Stimulated activated CD4-positive, alpha-beta T cell treated with anti-CD3 and anti-CD28 coated beads, Interleukin-15, amount 100 ng/mL, for 24 hours (primary cell): ENCODE measurements around the gene TNFAIP8L1.
A peak's percentile ranks its signal among the peaks of the same experiment; 100 is the strongest.
"Not testable (repeated sequence)": the region's sequence is repeated elsewhere in the genome, so short reads cannot be mapped to it uniquely, and the experiment has no call there.

ENCODE experiments used
- DNase-seq: peaks from one replicate; pipeline ENCODE4 v3.0.0-alpha.2; 2020

The TNFAIP8L1 gene

DNA sequence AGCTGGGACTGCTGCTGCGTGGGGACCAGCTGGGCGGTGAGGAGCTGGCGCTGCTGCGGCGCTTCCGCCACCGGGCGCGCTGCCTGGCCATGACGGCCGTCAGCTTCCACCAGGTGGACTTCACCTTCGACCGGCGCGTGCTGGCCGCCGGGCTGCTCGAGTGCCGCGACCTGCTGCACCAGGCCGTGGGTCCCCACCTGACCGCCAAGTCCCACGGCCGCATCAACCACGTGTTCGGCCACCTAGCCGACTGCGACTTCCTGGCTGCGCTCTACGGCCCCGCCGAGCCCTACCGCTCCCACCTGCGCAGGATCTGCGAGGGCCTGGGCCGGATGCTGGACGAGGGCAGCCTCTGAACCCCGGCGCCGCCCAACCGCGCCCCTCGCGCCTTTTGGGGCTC is 12.8 kb downstream of the TNFAIP8L1 start:
- DNase-seq, result no peak

DNA sequence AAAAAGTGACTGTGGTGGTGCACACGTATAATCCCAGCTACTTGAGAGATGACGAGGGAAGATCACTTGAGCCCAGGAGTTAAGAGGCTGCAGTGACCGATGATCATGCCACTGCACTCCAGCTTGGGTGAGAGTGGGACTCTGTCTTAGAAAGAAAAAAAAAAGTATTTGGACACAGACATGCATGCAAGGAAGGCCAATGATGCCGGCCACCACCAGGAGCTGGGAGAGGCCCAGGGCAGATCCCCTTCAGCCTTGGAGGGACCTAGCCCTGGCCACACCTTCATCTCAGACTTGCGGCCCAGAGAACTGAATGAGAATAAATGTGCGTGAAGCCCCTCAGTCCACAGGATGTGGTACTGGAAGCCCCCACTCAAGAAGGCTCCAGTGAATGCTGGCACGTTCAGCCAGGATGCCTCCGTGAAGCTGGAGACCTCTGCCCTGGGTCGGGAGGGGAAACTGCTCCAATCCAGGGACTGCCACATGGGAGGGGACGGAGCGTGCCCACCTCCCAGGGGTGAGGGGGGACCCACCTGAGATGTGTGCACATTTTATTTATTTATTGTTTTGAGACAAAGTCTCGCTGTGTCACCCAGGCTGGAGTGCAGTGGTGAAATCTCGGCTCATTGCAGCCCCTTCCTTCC is 14.6 kb downstream of the TNFAIP8L1 start:
- no peak for DNase-seq

DNA sequence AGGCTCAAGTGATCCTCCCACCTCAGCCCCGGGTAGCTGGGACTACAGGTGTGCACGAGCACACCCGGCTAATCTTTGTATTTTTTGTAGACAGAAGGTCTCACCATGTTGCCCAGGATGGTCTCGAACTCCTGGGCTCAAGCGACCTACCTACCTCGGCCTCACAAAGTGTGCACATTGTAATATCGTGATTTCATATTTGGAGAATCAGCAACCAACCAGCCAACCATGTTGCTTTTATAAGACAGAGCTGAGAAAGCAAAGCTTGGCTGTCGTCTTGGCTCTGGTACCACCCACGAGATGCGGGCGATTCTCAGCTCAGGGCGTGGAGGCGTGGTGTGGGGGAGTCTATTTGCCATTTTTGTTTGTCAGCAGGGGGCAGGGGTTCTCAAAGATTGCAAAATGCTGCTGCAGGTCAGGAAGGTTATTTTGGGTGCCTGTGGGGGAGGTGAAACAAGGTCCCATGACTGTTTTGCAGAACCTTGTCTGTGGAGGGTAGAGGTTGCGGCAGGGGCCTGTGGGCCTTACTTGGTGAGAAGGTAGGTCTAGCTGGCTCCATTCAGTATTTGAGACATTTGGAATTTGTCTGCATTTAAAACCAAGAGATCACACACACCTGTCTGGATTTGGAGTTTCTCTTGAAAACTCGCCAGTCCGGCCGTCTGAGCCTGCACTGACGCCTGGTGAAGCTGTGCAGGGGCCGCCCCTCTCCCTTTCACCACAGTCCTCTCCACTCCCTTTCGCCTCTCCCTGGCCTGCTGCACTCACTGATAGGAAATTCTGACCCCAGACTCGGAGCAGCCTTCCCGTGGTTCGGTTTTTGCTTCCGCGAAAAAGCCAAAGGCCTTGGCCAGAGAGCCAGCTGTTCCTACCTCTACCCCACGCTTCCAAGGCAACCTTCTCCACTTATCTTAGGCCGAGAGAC is 15.4 kb downstream of the TNFAIP8L1 start:
- no peak for DNase-seq

DNA sequence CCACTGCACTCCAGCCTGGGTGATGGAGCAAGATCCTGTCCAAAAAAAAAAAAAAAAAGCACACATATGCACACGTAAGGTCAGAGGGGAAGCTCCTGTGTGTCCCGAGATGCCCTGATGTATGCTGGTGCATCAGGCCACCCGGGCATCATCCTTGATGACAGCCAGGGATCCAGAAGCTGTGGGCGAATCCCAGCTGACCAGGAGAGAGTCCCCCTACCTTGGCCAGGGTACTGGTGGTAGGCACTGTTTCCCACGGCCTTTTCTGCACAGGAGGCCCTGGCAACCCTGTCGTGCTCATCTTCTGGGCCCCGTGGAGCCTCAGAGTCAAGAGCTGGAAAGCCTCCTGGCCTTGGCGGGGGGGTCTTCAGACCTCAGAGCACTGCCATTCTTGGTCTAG is 16.8 kb downstream of the TNFAIP8L1 start:
- DNase-seq, result no peak

DNA sequence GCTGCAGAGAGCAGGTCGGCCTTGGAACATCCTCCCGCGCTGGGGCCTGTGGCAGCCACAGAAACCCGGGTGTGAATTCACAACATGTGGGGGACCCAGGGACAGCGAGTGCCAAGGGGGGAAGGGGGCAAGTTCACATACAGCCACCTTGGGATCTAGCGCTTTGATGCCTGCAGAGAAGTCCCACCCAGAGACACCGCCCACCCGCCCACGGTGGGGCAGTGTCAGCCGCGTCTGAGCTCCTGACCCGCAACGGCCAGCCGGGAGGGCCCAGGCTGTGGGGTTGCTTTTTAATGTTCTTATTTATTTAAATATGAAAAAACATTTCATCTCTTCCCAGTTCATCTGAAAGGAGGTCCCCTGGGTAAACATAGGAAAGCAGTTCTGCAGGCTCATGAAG is 17.9 kb downstream of the TNFAIP8L1 start:
- DNase-seq, result no peak

DNA sequence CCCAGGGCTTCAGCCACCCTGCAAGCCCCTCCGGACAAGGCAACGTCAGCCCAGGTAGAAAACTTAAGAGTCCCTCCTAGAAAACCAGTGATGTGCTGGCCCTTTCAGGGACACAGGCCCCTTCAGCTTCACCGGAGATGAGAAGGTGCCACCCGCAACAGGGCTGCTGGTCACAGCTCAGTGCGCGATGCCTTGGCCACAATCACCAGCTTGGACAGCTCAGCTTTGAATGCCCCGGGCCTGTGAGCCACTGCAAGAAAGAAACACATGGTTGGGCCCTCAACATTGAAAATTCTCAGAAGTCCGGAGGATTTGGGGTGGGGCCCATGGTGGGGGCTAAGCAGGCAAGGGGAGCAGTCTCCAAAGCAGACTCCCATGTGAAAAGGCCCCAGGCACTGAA is 18.5 kb downstream of the TNFAIP8L1 start:
- no peak for DNase-seq

DNA sequence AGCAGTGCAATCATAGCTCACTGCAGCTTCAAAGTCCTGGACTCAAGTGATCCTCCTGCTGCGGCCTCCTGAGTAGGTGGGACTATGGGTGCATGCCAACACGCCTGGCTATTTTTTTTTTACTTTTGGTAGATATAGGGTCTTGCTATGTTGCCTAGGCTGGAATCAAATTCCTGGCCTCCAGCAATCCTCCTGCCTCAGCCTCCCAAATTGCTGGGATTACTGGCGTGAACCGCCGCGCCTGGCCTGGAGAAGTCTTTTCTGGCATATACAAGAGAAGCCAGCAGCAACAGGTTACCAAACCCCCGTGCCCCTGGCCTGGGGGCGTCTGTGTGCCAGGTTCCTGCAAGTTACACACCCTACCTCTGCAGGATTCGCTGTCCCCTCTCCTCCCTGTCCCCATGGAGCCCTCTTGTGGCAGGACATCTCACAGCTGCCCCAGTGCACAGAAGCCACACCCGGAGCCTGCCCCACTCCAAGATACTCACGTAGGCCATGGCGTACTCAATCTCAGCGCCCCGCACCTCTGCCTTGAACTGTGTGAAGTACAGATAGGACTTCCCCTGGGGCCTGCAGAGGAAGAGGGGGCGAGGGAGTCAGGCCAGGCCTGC is 21.0 kb downstream of the TNFAIP8L1 start:
- DNase-seq, result peak; percentile 26

DNA sequence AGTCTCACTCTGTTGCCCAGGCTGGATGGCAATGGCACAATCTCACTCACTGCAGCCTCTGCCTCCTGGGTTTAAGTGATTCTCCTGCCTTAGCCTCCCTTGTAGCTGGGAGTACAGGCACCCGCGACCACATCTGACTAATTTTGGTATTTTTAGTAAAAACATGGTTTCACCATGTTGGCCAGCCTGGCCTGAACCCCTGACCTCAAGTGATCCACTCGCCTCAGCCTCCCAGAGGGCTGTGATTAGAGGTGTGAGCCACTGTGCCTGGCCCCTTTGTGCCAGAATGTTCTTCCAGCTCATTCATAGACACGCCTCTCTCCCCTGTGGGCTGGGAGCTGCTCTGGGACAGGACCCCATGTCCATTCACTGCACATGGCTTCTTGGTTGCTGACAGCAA is 21.7 kb downstream of the TNFAIP8L1 start:
- DNase-seq, result no peak

DNA sequence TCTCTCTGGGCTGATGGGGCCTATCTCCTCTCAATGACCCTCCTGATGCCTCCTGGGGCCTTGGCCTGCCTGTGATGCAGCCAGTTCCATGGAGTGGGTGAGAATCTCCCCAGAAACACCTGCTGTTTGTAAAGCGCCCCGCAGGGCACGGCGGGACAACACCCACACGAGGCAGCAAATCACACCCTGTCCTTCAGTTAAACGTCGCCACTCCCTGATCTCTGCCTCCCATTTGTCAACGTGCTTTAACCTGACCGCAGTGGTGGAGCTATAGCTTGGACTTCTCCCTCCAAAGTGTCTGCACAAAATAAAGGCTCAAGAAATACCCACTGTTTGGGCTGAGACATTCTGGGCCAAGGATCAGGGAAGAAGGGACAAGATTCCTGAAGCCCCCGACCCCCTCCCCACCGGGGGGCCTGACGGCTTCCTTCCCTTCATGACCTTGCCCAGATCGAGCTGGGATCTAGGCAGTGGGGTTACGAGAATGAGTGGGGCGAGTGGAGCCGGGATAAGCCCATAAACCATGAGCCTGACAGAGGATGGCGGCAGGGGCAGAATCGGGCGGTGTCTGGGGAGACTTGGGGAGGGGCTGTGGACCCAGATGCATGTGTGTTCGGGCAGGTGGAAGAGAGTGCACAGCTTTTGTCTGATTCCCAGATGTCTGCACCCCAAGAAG is 22.8 kb downstream of the TNFAIP8L1 start:
- no peak for DNase-seq

DNA sequence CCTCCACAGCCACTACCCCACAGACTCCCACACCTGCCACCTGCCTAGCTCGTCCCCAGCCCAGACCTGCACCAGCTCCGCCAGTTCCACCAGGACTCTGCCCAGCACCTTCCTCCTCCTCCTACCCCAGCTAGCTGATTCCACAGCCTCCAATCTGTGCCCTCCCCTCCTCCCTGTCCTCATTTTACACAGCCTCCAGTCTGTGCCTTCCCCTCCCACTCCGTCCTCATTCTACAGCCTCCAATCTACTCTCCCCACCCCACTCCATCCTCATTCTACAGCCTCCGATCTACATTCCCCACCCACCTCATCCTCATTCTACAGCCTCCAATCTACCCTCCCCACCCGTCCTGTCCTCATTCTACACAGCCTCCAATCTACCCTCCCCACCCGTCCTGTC is 23.5 kb downstream of the TNFAIP8L1 start:
- no peak for DNase-seq

DNA sequence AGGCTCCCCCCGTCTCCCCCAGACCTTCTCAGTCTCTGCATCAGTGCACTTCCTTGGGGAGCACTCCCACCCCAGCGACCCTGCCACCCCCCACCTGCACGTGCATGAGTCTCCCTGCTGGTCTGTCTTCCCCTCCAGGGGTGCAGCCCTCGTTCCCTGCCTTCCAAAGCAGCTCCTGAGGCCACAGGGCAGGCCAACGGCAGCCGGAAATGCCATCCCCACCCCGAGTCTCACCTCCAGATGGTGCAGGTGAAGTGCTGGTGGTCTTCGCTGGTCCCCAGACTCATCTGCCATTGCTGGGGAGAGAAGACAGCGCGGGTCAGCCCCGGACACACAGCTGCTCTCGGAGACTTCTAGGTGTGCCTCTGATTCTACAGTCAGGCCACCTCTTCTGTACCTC is 25.3 kb downstream of the TNFAIP8L1 start:
- no peak for DNase-seq

DNA sequence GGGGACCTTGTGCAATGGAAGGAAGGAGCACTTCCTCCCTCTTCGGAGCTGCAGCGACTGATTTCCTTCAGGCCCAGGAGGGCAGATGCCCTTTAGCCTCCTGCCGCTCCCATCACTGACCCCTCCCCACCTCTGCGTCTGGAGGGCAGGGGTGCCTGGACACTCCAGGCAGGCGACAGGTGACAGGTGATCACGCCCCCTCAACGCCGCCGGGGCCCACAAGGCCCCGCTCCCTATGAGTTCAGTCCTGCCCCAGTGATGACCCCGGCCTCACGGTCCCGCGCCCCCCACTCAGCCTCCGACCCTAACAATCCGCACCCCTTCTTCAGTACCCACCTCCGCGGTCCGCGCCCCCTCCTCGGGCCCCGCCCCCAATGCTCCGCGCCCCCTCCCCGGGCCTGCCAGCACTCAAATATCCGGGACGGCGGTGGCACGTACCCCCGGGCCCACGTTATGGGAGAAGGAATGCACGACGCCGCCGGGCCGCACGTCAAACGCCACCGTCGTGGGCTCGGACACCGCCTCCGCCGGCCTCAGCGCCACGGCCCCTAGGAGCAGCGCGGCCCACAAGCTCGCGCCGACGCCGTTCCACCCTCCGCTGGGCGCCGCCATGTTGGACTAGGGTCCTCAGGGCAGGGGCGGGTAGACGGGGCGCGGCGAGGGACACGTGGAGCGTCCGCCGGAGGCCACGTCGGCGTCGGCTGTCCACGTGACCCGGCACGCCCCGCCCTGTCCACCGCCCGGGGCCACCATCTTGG is 30.6 kb downstream of the TNFAIP8L1 start, which contains the start of gene MYDGF:
Gene MYDGF, minus strand, starts transcription at position 620 of the 758 bp plus-strand sequence. Its CDS starts 8 bp downstream, at position 612.
- peak; percentile 97 for DNase-seq

DNA sequence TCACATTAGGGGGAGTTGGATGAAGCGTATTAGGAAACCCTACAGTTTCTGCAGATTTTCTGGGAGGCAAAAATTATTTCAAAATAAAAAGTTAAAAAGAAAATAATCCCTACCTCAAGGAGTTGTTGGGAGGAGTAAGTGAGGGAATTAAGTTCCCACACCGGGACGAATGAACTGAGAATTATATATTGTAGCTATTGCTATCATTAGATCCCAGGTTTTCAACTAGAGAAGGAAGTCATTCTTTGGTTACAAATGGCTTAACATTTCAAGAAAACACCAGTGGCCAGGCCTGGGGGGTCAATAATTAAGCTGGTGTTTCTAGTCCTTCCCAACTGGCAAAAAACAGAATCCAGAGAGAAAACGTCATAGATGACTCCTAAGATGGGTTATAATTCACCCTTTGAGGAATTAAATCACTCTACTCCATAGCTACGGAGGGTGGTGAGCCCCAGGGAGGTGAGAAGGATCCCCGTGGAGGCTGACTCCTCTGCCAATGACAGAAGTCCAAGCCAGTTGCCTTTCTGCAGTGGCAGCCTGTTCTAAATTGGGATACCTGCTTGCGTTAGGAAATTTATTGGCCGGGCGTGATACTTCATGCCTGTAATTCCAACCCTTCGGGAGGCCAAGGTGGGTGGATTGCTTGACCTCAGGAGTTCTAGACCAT is 32.0 kb downstream of the TNFAIP8L1 start:
- no peak for DNase-seq

DNA sequence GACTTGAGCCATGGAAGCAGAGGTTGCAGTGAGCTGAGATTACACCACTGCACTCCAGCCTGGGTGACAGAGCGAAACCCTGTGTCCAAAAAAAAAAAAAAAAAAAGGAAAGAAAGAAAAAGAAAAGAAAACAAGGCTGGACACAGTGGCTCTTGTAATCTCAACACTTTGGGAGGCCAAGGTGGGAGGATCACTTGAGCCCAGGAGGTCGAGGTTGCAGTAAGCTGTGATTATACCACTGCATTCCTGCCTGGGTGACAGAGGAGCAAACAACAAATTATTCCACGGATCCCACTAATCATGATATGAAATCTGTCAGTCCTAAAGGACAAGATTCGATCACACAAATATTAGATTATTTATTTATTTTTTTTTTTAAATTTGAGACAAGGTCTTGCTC is 33.9 kb downstream of the TNFAIP8L1 start:
- no peak for DNase-seq

DNA sequence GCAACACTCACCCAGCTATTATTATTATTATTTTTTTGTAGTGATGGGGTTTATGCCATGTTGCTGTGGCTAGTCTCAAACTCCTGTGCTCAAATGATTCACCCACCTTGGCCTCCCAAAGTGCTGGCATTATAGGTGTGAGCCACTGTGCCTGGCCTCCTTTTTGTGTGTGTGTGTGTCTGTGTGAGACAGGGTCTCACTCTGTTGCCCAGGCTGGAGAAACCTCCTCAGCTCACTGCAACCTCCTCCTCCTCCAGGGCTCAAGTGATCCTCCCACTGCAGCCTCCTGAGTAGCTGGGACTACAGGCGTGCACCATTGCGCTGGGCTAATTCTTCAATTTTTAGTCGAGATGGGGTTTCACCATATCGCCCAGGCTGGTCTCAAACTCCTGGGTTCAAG is 34.4 kb downstream of the TNFAIP8L1 start:
- no peak for DNase-seq

DNA sequence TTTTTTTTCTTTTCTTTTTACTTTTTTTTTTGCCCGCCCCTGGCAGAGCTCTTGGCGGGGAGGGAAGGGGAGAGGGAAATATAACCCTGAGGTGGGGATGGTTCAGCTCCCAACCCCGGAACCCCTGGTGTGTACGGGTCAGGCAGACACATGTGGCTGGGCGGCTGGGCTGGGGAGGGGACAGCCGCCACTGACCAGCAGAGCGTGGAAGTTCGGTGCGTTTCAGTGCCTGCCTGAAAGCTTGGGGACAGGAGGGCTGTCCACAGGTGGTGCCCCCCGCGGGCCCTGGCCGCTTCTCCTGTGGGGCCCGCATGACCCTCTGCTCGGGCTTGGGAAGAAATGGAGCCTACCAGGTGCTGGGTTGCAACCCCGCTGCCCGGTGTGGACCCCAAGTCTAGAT is 36.0 kb downstream of the TNFAIP8L1 start:
- no peak for DNase-seq

DNA sequence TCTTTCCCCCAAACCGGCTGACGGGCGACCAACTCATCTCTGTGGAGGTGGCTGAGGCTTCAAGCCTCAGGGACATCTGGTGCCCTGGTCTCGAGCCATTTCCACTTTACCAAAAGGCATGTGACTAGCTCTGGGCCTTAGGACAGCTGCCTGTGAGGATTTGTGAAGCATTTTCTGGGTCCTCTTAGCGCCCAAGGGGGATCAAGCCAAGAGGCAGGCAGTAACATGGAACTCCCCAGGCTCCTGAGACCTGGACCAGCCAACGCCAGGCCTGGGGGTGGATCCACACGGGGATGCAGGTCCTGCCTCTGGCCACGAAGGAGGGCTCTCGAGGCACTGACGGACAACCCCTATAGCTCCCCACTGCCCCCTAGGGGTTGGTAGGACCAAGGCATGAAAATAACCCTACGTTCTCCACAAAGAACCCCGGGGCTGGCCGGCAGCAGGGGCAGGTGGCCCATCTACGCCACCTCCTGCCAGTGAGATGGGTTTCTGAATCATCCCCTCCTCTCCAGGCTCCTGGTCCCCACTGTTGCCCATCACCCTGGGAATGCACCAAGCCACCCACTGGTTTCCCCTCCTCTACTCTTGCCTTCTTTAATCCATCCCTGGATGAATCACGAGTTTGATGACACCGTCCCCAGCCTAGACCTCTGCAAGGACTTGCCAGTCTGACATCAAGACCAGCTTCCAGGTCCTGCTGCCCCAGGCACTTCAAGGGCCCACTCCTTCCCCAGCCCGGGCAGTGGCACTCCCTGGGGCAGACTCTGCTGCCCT is 37.8 kb downstream of the TNFAIP8L1 start:
- DNase-seq, result peak; percentile 47

DNA sequence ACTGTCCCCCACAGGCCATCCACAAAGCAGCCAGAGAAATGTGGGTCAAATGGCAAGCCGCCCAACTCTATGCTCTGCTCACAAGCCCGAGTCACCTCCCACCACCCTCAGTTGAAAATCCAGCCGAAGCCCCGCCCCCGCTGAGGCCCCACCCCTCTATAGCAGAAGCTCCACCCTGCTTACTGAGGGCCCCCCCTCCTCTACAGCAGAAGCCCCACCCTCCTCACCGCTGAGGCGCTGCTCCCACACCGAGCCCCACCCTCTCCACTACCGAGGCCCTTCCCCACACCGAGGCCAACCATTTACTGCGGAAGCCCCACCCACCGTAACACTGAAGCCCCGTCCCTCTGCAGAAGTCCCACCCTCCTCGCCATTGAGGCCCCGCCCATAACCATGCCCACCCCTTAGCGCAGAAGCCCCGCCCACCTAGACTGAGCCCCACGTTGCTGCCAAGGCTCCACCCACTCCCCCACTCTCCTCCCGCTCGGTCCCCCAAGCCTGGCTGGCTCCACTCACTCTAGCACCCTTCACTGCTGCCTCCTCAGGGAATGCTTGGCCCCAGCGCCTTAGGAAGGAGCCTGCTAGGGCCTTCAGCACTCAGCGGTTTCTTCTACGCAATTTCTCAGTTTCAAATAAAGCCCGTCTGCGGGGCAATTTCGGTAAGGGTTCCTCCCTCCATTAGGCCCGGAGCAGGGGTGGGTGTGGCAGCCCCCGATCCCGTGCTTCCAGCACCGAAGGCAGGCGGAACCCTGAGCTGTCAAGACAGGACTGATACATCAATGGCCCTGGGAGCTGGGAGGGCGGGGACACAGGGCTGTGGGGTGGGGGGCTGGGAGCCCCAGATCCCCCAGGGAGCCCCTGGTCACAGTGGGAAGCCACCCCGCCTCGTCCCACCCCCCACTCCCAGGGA is 39.8 kb downstream of the TNFAIP8L1 start:
- DNase-seq, result peak; percentile 22

DNA sequence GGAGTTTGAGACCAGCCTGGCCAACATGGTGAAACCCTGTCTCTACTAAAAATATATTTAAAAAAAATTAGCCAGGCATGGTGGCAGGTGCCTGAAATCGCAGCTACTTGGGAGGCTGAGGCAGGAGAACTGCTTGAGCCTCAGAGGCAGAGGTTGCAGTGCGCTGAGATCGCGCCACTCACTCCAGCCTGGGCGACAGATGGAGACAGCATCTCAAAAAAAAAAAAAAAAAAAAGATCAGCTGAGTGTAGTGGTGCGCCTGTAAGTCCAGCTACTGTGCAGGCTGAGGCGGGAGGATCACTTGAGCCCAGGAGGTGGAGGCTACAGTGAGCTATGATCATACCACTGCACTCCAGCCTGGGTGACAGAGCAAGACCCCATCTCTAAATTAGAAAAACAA is 40.7 kb downstream of the TNFAIP8L1 start:
- not testable (repeated sequence) for DNase-seq
